Renal pelvis (tissue), 4 donors: Measurements from ENCODE around the gene CALD1. TPM values are rescaled to one million over a fixed set of nuclear protein-coding genes. Genes with fewer than 3 reads are reported as not detected.

Source experiments
- DNase-seq: peaks from one replicate; pipeline ENCODE4 v3.0.0-alpha.2; 2013
- polyA plus RNA-seq, 3 donors: library from polyadenylated mRNA; unstranded; fragments of 120-200 nt; gene quantifications; one replicate each; pipeline ENCODE4 v1.2.1, GENCODE V29; 2013; ENCODE audit not compliant: insufficient read length in 3 of 3

CALD1 gene
- polyA plus RNA-seq, 3 donors: 214 to 239 (median 215) TPM

DNA sequence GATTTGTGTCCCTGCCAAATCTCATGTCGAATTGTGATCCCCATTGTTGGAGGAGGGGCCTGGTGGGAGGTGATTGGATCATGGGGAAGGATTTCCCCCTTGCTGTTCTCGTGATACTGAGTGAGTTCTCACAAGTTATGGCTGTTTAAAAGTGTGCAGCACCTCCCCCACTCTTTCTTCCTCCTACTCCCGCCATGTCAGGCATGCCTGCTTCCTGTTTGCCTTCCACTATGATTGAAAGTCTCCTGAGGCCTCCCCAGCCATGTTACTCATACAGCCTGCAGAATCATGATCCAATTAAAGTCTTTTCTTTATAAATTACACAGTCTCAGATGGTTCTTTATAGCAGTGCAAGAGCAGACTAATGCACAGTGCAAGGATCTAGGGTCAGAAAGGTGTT, 75.4 kb downstream of the CALD1 start:
- DNase-seq: no peak

DNA sequence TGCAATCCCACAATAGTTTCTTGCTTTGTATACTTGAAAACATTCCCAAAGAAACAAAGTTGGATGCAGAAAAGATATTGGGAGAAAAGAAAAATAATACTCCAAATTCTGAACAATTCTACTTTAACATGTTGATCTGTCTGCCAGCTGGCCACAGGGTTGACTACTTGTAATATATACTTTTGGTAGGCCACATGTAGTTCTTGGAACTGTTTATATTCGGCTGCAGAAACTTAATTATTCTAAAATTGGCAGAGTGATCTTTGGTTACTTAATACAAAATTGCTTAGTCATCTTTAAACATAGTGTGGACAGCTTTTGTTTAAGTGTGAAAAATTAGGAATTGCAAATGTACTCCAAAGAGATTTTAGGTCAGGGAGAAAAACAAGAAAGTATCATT, 76.0 kb downstream of the CALD1 start:
- DNase-seq: no peak

DNA sequence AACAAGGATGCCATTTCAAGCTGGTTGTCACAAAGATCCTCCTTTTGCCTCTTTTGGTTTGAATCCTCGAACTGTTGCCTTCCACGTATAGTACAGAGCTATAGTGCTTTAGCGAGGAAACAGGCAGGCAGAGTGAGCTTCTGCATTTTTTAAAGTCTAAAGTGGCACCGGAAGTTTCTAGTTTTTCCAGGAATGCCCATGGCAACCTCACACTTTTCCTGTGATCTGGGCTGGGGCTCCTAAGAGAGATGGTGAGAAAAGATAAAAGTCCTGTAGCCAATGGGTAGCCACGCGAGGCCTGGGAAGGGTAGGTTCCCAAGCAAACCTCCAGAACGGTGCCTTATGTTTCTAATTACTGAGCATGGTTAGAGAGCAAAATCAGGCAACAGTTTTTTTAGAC, 76.7 kb downstream of the CALD1 start:
- DNase-seq: no peak

DNA sequence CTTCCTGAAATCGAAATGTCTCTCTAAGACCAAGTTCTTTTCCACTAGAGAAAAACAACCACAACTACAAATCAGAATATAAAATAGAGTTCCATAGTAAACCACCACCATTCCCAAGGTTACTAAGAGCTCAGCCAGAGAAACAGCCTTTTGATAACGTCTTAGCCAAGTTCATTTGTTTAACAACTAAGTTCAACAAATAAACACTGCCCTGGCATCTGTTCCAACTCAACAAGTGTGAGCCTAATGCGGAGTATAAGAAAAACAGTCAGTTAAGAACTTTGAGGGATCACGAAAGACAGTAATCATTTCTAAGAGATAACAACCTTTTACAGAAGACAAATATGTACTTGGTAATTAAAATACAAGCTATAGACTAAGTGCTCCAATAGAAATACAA, 77.3 kb downstream of the CALD1 start:
- no peak for DNase-seq

DNA sequence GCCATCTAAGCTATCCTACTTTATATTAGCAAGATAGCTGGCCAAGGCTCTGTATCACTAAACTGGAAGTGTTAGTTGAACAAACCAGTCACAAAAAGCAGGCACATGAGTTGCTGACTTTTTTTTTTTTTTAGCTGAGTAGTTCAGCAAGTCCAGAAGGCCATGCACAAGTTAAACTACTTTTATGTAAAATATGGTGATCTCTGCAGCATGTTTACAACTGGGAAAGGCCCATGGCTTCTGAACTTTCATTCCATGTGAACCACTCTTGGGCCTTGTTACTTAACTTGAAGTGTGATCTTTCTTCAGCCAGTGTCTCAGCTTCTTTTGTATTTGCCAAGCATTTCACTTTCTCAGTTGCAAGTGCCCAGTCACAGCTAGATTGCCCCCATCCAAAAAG, 78.5 kb downstream of the CALD1 start:
- no peak for DNase-seq

DNA sequence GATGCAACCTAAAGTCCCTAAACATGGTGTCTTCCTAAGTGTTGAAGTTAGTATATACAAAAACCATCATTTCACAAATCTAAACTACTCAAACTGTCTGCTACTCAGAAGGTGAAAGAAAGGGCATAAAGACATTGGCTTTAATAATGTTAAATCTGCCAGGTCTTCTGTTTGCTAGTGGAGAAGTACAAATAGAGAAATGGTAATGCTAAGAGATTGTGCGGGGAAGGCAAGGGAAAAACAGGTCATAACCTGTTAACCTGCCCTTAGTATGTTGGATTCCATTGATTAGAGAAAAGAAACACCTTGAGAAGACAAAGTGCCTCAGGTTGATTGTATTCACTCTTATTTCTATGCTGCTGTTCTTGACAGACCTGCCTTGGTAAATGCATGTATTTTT, 80.3 kb downstream of the CALD1 start:
- no peak for DNase-seq

DNA sequence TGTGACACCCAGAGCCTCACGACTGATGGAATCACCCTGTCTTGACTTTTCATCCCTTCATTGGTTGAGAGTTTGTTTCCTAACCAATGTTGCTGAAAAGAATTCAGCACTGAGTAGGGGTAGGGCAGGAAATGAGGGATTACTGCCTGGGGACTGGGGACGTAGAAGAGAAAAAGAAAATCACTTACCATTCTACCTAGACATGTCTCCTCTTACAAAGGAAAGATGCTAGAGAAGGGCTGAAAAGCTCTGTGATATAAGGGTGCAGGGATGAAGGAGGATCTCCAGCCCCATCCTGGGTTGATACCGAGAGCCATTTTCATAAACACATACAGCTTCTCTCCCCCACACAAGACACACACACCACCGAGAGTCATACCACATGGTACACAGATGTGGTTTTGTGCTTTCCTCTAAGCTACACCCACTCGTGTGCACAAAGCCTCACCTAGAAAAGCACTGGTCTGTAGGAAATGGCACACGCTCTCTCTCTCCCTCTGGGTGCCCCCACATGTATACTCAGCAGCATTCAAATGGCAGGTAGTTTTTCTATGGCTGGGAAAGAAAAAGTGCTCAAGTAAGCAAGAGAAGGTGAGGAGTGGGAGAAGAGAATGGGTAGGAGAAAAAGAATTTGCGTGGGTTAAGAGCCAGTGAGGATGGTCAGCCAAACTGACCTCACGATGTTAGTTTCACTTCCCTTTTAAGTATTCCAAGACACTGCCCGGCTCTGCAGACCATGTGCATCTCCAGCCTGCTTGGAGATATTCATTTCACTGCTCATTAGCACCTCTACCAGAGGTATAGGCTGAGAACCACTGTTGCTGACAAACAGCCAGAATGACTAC, 85.8 kb downstream of the CALD1 start:
- DNase-seq: no peak

DNA sequence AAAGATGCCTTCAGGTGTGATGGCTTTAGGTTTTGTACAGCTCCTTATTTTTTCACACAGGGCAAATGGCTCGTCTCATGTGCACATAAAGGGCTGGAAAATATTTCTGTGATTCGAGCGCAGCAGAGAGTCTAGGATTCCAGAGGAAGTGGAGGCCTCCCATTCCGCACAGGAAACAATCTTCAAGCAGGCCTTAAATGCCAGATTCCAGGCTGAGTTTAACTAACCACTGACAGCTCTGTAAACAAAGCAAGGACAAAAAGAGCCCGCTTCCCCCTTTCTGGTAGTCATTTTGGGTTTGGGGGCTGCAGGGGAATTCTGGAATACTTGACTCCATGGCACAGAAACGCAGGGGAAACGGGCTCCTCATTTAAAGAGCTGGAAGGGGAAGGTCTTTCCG, 87.2 kb downstream of the CALD1 start:
- peak; percentile 68 for DNase-seq

DNA sequence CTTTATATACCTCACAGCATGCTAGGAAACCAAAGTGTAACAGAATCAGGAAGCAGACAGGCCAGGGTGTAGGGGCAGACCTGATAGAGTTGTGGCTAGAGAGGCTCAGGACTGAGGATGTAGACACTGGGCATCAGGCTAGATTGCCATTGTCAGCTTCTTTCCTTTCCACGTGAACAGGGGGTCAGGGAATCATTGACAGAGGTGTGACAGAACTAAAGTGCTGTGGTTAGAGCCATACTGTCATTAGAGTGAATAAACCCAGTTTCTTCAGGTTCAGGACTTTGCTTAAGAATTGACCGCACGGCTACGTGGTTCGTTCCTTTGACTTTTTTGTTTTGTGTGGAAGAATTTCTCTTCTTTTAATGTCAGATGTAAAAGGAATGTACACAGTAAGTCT, 90.7 kb downstream of the CALD1 start:
- no peak for DNase-seq

DNA sequence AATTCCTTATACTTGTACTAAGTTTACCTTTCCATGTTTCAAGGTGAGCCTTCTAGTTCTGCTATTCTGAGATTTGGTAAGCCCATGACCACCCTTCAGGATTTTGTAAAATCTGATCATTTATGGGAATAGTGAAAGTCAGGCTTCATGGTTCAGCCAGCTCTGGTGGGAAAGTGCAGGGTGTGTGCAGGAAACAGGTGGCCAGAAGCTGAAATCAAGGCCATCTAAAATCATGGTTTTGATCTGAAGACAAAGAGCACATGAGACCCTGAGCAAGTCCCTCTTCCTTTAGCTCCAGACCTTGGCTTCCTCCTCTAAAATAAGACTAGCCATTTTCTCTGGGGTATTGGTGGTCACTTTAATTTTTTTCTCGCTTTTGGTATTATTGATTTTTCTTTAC, 91.3 kb downstream of the CALD1 start:
- no peak for DNase-seq

DNA sequence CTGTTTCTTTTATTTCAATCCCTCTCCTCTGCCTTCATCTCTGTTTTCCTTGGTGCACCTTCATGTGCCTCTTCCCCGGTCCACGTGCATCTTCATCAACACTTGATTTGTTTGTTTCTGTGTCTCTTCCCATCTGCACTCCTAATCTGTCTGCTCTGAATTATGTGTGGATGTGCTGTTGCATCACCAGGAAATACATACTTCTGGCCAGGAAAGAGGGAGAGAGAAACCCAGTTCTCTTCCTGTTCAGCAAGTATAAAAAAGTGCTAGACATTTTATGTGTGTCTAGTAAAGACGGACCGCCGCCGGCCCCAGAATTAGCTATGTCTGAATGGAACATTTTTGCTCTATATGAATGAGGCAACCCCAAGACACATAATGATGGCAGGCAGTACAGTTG, 93.8 kb downstream of the CALD1 start:
- DNase-seq: no peak

DNA sequence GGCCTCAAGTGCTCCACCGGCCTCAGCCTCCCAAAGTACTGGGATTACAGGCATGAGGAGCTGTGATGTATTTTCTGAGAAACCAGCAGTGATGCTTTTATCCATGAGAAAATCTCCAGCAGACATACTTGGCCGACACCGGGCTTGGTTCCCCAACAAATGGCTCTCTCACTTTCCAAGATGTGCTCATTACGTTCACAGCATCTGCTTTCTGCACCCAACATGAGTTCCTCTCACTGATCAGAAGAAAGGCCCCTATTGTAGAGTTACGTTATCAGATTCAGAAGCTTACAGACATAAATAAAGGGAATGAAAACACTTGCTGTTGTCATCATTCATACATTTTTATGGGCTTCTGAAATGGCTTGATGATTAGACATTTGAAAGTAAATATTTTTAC, 95.0 kb downstream of the CALD1 start:
- no peak for DNase-seq

DNA sequence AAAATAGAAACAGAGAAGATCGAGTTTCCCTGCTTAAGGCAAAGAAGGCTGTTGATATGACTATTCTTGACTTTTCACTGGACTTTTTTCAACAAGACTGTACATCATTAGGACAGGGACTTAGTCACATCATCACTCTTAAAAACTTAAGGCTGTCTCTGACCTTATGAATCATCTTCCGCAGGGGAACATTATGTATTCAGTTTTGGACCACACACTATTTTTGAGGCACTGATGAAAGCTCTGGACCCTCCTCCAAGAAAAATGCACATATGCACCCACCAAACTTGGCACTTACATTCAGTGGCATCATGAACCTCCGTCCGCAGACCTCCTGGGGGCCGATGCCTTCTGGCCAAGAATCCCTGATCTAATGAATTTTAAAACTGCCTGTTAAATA, 96.4 kb downstream of the CALD1 start:
- DNase-seq: no peak

DNA sequence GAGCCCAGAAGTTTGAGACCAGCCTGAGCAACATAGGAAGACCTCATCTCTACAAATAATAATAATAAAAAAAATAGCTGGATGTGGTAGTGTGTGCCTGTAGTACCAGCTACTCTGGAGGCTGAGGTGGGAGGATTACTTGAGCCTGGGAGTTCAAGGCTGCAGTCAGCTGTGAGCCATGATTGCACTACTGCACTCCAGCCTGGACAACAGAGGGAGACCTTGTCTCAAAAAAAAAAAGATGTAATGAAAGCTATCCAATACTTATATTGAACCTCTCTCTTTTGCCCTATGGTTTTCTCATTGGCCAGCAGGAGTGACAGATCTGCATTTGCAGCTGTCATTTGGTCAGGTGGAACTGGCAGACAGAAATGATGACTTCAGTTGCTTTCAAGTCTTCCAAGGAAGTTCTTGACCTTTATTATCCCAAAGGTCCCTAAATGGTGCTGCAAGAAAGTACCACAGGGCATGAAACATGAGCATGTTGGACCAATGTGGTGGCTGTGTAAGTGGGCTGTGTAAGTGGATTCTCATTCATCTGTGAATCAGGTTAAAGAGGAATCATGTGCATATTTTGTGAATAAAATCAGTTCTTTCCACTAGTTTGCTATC, 99.4 kb downstream of the CALD1 start:
- DNase-seq: no peak

DNA sequence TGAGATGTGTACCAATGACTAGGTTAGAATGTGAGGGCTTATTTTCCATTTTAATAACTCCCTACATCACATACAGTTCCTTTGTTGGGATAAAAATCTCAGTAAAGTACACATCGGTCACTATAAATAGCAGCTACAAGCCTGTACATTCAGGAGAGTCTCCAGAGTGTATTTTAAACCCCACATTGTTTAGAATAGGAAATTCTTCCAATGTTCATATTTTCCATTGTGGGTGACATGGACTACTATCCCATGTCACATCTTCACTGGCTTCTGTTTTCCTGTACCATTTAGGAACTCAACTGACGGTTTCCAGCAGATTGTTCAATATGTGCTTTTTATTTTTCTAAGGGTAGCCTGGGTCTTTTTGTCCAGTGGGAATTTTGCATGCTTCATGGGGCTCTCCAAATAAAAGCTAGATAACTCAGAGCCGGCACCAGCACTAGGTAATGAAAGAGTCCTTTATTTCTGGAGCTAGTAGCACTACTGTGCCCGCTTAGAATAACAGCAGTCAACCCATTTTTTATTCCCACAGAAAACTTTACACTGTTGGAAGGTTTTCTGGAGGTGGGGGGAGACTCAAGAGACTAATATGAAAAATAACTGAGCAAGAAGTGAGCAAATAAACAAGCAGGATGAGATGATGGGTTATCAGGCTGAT, 100.5 kb downstream of the CALD1 start:
- no peak for DNase-seq

DNA sequence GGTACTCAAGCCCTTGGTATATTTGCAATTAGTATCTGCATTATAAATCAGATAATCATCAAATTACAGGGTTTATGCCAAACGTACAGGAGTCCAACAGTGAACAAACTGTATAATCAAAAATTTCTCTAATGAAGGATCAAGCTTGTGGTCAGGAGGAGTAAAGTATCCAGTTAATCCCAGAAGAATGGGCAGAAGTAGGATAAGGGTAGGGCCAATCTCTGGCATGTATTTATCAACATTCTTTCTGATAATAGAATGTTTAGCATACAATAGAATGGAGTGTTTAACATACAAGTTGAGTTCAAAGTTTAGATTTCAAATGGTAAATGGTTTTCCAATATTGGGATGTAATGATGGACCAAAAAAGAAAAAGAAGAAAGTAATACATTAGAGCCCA, 103.0 kb downstream of the CALD1 start:
- no peak for DNase-seq

DNA sequence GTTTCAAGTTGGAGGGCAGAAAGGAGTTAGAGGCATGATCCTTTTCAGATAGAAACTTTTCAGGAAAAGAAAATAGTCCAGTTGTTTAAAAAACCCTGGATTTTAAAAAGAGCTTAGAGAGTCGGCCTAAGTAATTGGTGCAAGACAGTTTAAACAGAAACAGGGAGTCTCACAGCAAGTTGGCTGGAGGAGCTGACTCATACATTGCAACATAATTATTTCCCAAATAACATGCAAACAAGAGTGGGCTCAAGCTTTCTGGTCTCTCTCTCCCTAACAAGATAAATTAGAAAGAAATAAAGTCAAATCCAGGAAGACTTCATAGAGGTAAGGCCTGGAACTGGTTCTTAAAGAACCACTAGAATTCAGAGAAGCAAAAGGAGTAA, 106.5 kb downstream of the CALD1 start:
- DNase-seq: no peak

DNA sequence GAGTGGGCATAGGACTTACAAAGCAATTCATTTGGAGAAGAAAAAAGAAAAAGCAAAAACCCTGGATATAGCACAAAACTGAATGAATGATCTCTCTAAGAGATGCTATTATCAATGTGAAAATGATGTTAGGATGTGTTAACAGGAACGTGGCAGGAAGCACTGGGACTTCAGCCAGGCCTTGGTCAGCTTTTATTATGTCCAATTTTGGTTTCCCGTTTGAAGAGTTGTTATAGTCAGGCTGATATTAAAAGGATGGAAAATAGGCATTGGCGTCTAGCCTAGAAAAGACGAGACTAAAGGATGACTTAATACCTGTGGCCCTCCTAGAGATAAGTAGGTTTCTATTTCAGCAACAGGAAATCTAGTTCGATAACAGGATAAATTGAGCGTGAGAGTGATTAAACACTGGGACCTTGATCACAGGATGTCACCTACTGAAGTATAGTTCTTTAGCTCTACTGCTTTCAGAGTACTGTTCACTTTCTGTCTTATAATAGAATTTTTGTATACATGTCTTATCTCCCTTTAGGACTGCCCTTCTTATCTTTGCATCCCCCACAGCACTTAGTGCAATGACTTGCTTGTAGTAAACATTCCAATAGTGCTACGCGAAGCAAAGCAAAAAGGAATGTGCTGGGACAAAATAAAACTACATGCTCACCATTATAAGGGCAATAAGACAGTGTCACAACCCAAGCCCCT, 107.1 kb downstream of the CALD1 start:
- no peak for DNase-seq

DNA sequence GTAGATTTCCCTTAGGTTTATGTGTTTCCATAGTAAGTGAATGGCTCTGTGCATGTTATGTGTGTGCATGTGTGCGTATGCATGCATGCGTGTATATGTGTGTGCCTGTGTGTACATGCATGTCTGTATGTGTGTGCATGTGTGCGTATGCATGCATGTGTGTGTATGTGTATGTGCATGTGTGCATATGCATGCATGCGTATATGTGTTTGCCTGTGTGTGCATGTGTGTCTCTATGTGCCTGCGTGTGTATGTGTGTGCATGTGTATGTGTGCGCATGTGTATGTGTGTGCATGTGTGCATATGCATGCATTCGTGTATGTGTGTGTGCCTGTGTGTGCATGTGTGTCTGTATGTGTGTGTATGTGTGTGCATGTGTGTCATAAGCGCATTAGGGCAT, 108.1 kb downstream of the CALD1 start:
- DNase-seq: no peak

DNA sequence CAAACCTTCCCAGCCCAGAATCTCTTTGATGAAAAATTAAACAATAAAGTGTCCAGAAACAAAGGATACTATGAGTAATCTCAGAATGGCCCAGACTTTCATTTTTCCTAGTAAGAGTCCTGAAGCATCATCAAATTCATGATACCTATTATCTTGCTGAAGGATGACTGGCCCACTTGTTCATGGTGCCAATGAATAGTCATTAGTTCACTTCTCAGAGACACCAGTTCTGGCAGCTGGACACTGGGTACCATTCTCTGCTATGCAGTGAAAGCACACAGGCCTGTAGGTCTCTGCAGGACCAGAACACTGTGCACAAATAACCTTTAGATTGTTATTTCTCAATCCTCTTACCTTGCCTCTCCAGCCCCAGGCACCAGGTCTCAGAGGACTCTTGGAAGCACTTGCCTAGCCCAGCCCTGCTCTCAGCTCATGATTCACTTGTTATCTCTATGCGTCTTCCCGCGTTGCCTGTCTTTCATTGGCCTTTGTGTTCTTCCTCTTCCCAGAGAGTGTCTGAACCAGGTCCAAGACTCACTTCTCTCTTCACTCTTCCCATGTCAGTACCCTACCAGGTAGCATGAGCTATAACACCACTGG, 108.8 kb downstream of the CALD1 start:
- DNase-seq: no peak

DNA sequence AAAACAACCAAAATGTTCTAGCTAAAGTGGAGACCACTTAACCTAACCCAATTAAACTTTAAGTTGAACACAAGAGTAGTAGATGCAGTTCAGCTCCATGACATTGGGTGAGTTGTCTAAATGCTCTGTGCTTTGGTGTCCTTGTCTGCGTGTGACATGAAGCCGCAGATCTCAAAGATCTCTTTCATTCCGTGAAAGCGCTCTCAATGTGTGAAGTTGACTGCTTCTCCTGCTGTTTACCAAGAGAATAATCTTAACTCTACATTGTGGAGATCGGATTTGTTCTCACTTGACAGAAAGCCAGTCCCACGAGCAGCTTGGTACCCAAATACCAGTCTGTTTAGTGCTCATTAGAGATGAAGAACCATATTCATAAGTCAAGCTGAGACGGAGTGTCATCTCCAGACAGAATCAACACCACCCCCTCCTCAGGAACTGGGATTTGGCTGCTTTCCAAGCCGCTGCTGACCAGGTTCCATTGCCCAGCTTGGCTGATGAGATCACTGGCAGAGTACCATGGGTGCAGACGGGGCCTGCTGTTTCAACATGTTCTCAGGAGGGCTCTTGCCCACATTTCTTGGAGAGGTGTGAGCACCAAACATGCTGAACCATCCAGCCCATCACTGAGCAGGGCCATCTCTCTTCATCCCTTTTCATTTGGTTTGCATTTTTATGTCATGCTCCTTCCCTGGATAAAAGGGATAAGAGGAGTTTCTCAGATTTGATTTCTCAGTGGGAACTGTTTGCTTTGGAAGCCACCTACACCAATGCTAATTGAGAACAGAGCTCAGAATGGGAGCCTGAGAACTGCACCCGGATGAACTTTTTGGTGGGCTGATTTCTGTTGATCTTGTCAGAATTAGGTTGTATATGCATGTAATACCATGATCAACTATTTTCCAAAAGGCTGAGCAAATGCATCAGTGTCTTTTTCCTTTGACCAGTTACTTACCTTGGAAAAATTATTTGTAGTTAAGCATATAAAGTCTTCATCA, 111.1 kb downstream of the CALD1 start:
- DNase-seq: no peak
